H1 (cell line): ENCODE data around the gene AGT. TPM values are rescaled to one million over a fixed set of nuclear protein-coding genes. Genes with fewer than 3 reads are reported as not detected.

Experiments used
- CTCF ChIA-PET: fragments of 300-600 bp; sonication (Branson Sonifier 250); formaldehyde crosslinking; loops from one replicate; lab custom pipeline; 2021; ENCODE audit not compliant: partially characterized antibody; lab: Charles Lee
- POLR2A ChIA-PET: fragments of 300-600 bp; sonication (Branson Sonifier 250); formaldehyde crosslinking; loops from one replicate; lab custom pipeline; 2021; ENCODE audit warnings: inconsistent platforms; ENCODE audit not compliant: partially characterized antibody; lab: Charles Lee
- DNase-seq, 2 experiments: peaks; one replicate each; pipeline versions ENCODE4 v3.0.0 to v3.0.0-alpha.2; 2010 to 2022; ENCODE audit warnings: low spot score in 2 of 2, low read depth in 1 of 2, mixed read lengths in 1 of 2
- FAIRE-seq: peaks from 2 replicates; lab custom pipeline; 2011; peaks lifted over from hg19 to GRCh38; lab: Jason Lieb, UNC
- H2AFZ ChIP-seq: 2 replicates; pipeline ENCODE4 v1.8.1; 2012; ENCODE audit warnings: low read length, inconsistent platforms
- H2AK5ac ChIP-seq: 2 replicates; pipeline ENCODE4 v1.6.1; 2013; ENCODE audit warnings: low read depth, low read length
- H2BK120ac ChIP-seq: replicated peaks from 2 replicates; pipeline ENCODE3; 2013; ENCODE audit warnings: low read depth, low read length, inconsistent platforms
- H2BK12ac ChIP-seq: 2 replicates; pipeline ENCODE4 v1.6.1; 2013; ENCODE audit warnings: low read depth, low read length
- H2BK15ac ChIP-seq: 2 replicates; pipeline ENCODE4 v1.6.1; 2013; ENCODE audit warnings: low read length
- H2BK20ac ChIP-seq: 2 replicates; pipeline ENCODE4 v1.6.1; 2013; ENCODE audit warnings: low read length
- H2BK5ac ChIP-seq: 2 replicates; pipeline ENCODE4 v1.6.1; 2013; ENCODE audit warnings: low read depth, low read length
- H3K14ac ChIP-seq: 2 replicates; pipeline ENCODE4 v1.6.1; 2013; ENCODE audit warnings: inconsistent platforms; ENCODE audit not compliant: insufficient read length
- H3K18ac ChIP-seq: 2 replicates; pipeline ENCODE4 v1.6.1; 2013; ENCODE audit warnings: low read length; ENCODE audit errors: extremely low read depth
- H3K23ac ChIP-seq: 2 replicates; pipeline ENCODE4 v1.6.1; 2013; ENCODE audit warnings: inconsistent platforms; ENCODE audit not compliant: insufficient read length
- H3K23me2 ChIP-seq: 2 replicates; pipeline ENCODE4 v1.6.1; 2013; ENCODE audit warnings: low read depth, low read length
- H3K27ac ChIP-seq: 2 replicates; pipeline ENCODE4 v1.6.1; 2011; ENCODE audit warnings: low read depth, low read length, inconsistent platforms
- H3K27me3 ChIP-seq, 4 experiments: replicated peaks in 1 of 4; 1 replicate in 1 of 4; 2 replicates in 3 of 4; pipeline versions ENCODE4 v1.6.1 to v1.8.1; 2011 to 2013; ENCODE audit warnings: low read length in 3 of 4, mild to moderate bottlenecking in 3 of 4, inconsistent platforms in 2 of 4, mixed read lengths in 2 of 4, moderate library complexity in 1 of 4; ENCODE audit not compliant: control insufficient read depth in 3 of 4, insufficient read depth in 3 of 4; ENCODE audit errors: extremely low read depth in 1 of 4
- H3K36me3 ChIP-seq, 4 experiments: 2 replicates each; pipeline versions ENCODE4 v1.6.1 to v1.8.1; 2011 to 2013; ENCODE audit warnings: mild to moderate bottlenecking in 4 of 4, low read length in 3 of 4, moderate library complexity in 2 of 4, control low read depth in 1 of 4, inconsistent platforms in 1 of 4; ENCODE audit not compliant: insufficient read depth in 4 of 4, control insufficient read depth in 2 of 4
- H3K4ac ChIP-seq: replicated peaks from 2 replicates; pipeline ENCODE3; 2013; ENCODE audit warnings: low read length, low read depth, mixed read lengths, inconsistent platforms; ENCODE audit not compliant: insufficient read length
- H3K4me1 ChIP-seq, 4 experiments: replicated peaks in 1 of 4; 1 replicate in 1 of 4; 2 replicates in 3 of 4; pipeline versions ENCODE4 v1.6.1 to v1.8.1; 2011 to 2013; ENCODE audit warnings: low read length in 3 of 4, inconsistent platforms in 2 of 4, mixed read lengths in 1 of 4; ENCODE audit not compliant: insufficient read depth in 4 of 4, control insufficient read depth in 3 of 4
- H3K4me2 ChIP-seq, 2 experiments: 2 replicates each; pipeline versions ENCODE4 v1.6.1 to v1.8.1; 2011 to 2013; ENCODE audit warnings: low read depth in 2 of 2, low read length in 2 of 2, control low read depth in 1 of 2, inconsistent platforms in 1 of 2, mild to moderate bottlenecking in 1 of 2; ENCODE audit not compliant: insufficient read depth in 1 of 2
- H3K4me3 ChIP-seq, 4 experiments: fragments of 200-600, 300-600 bp in 1 of 4; sonication (generic), shearing (Covaris generic), sonication (Bioruptor Twin) in 1 of 4; 2 replicates each; pipeline versions ENCODE4 v1.5.1 to v1.8.1; 2011 to 2016; ENCODE audit warnings: low read length in 4 of 4, low read depth in 3 of 4, control low read depth in 2 of 4, inconsistent platforms in 2 of 4, mild to moderate bottlenecking in 2 of 4, mixed read lengths in 1 of 4, moderate library complexity in 1 of 4; ENCODE audit not compliant: insufficient read depth in 2 of 4; ENCODE audit errors: extremely low read depth in 1 of 4
- H3K56ac ChIP-seq: replicated peaks from 2 replicates; pipeline ENCODE3; 2013; ENCODE audit warnings: low read depth, mild to moderate bottlenecking, mixed read lengths, low read length, inconsistent platforms; ENCODE audit not compliant: insufficient read length
- H3K79me1 ChIP-seq: 2 replicates; pipeline ENCODE4 v1.6.1; 2013; ENCODE audit warnings: low read depth, low read length, control low read depth
- H3K79me2 ChIP-seq, 2 experiments: 2 replicates each; pipeline versions ENCODE4 v1.6.1 to v1.8.1; 2012 to 2013; ENCODE audit warnings: low read length in 2 of 2, mild to moderate bottlenecking in 2 of 2, inconsistent platforms in 1 of 2; ENCODE audit not compliant: insufficient read depth in 2 of 2, control insufficient read depth in 1 of 2
- H3K9ac ChIP-seq, 4 experiments: replicated peaks in 1 of 4; 1 replicate in 1 of 4; 2 replicates in 3 of 4; pipeline versions ENCODE4 v1.6.1 to v1.8.1; 2011 to 2013; ENCODE audit warnings: low read depth in 3 of 4, low read length in 3 of 4, control low read depth in 2 of 4, mild to moderate bottlenecking in 2 of 4, moderate library complexity in 2 of 4, inconsistent platforms in 1 of 4; ENCODE audit errors: extremely low read depth in 1 of 4
- H3K9me3 ChIP-seq, 2 experiments: 2 replicates each; pipeline versions ENCODE4 v1.6.1 to v1.8.1; 2012 to 2013; ENCODE audit warnings: mild to moderate bottlenecking in 2 of 2, moderate library complexity in 2 of 2, control low read depth in 1 of 2, inconsistent platforms in 1 of 2, low read depth in 1 of 2, low read length in 1 of 2, mixed read lengths in 1 of 2; ENCODE audit not compliant: insufficient read depth in 2 of 2
- H4K20me1 ChIP-seq, 2 experiments: replicated peaks in 1 of 2; 2 replicates each; pipeline versions ENCODE3 to v1.8.1; 2011 to 2013; ENCODE audit warnings: inconsistent platforms in 2 of 2, low read length in 2 of 2, mild to moderate bottlenecking in 1 of 2; ENCODE audit not compliant: insufficient read depth in 2 of 2, control insufficient read depth in 1 of 2
- H4K5ac ChIP-seq: 2 replicates; pipeline ENCODE4 v1.6.1; 2013; ENCODE audit warnings: low read length, low read depth, mixed read lengths, inconsistent platforms; ENCODE audit not compliant: insufficient read length
- H4K8ac ChIP-seq: 2 replicates; pipeline ENCODE4 v1.8.0; 2013; ENCODE audit warnings: mild to moderate bottlenecking, moderate library complexity, low read length, inconsistent platforms; ENCODE audit not compliant: insufficient read depth; ENCODE audit errors: extremely low read depth
- H4K91ac ChIP-seq: replicated peaks from 2 replicates; pipeline ENCODE3; 2013; ENCODE audit warnings: low read length, mixed read lengths, inconsistent platforms; ENCODE audit not compliant: insufficient read length
- JUN ChIP-seq: IDR thresholded peaks from 2 replicates; pipeline ENCODE4 v1.6.1; 2011; ENCODE audit warnings: low read depth, mild to moderate bottlenecking, improper control_type of control experiment, low read length
- WGBS, 2 experiments: shearing (Covaris generic) in 1 of 2; methylation state at CpG; one replicate each; pipeline versions ENCODE4 v1.1.6 to v1.1.7; 2013 to 2015; ENCODE audit warnings: low lambda C conversion rate in 2 of 2, mixed read lengths in 2 of 2, inconsistent platforms in 1 of 2, low coverage in 1 of 2, missing lambda C conversion rate in 1 of 2; ENCODE audit not compliant: insufficient replicate concordance in 2 of 2, insufficient coverage in 1 of 2, insufficient read length in 1 of 2; ENCODE audit errors: extremely low coverage in 1 of 2, missing lambda C conversion rate in 1 of 2; 5-methylcytosine and 5-hydroxymethylcytosine counted together
- long read RNA-seq, 2 experiments: library from RNA in 1 of 2; library from capped mRNA in 1 of 2; stranded (forward); transcript quantifications; one replicate each; pipeline ENCODE4 v2.0.0, GENCODE V29; 2021; ENCODE audit warnings: inconsistent platforms in 1 of 2
- polyA minus RNA-seq, 3 experiments: library from RNA; depleted of rRNA, polyadenylated mRNA; stranded (reverse); fragments of >200 nt; gene quantifications; 1 replicate in 2 of 3; 2 replicates in 1 of 3; pipeline ENCODE4 v1.2.3, GENCODE V29; 2011
- polyA plus RNA-seq, 7 experiments: library from polyadenylated mRNA; depleted of rRNA in 3 of 7; stranded (reverse) in 5 of 7; unstranded in 2 of 7; fragments of >200 nt in 5 of 7; fragments of 200-250 nt in 2 of 7; gene quantifications; 1 replicate in 5 of 7; 2 replicates in 1 of 7; 4 replicates in 1 of 7; pipeline versions ENCODE4 v1.2.1 to v1.2.3, GENCODE V29; 2011 to 2013; ENCODE audit warnings: missing spikeins in 2 of 7, mixed read lengths in 2 of 7
- total RNA-seq: library from RNA; stranded (reverse); fragmentation: NEBNext Ultra II Directional; extraction: Animal tissue kit (Norgen Biotek cat#: 25700); gene quantifications from 2 replicates; pipeline ENCODE4 v1.2.1, GENCODE V29; 2021

Gene AGT
- total RNA-seq = not detected in 2 replicates
- polyA plus RNA-seq (2011; rRNA removed) = 0.20 and 0.27 TPM in 2 replicates
- 0.31 TPM for polyA plus RNA-seq (2011; cell fraction: cytosol; rRNA removed)
- 0.13 TPM for polyA plus RNA-seq (2011; cell fraction: nucleus; rRNA removed)
- polyA plus RNA-seq (2012, experiment 1 of 2) = not detected in 4 replicates
- polyA plus RNA-seq (2012, experiment 2 of 2) = not detected
- polyA plus RNA-seq (2013, experiment 1 of 2) = 0.08 TPM
- 0.11 TPM for polyA plus RNA-seq (2013, experiment 2 of 2)
- 0.12 TPM in 1 of 2 replicates, not detected in the other for polyA minus RNA-seq (2011; rRNA and poly(A)+ RNA removed)
- not detected for polyA minus RNA-seq (2011; cell fraction: cytosol; rRNA and poly(A)+ RNA removed)
- not detected for polyA minus RNA-seq (2011; cell fraction: nucleus; rRNA and poly(A)+ RNA removed)
- long read RNA-seq, experiment 1 = 0 reads
- long read RNA-seq, experiment 2 = 0 reads

DNA sequence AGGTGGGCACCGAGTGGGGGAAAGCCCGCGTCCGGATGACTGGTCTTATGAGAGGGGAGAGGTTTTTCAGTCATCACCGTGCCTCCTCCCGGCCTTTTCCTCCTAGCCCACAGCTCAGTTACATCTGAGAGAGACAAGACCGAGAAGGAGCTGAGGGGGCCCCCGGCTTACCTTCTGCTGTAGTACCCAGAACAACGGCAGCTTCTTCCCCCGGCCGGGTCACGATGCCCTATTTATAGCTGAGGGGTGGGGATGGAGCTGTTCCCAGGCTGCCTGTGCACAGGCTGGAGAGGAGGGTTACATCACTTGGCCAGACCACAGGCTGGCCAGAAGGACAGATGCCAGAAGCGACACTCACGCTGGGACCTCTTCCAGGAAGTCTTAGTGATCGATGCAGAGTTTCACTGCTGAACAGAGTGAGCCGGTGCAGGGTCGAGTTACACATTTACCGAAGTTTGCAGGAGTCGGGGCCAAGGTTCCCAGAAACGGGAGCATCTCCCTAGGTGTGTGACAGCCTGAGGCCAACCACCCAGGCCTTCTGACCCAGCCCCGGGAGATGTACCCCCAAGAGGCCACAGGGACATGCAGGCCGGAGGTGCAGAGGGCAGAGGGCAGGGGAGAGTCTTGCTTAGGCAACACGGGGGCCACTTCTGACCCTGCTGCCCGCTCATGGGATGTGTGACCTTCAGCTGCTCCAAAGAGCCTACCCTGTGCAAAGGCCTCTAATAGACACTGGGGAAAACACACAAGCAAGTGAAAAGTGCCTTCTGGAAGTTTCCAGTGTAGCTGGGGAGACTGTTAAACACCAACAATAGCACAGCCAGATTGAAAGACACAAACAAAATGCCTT, at the start of gene AGT:
Gene AGT (minus strand): TSS at position 208 of the 850 bp plus-strand sequence. CDS start 3,299 bp downstream, outside the sequence.
- Histone ChIP-seq H4K5ac (no peak within 1 kb of the TSS), H3K4me1 (peaks cover 0 to 10% (median 4%) of the 10 kb centered on the region in 4 experiments; a peak in 4 of 7 replicates), H3K14ac (no peak within 1 kb of the TSS), H3K27me3 (no peaks in the 10 kb centered on the region; a peak in 1 of 7 replicates), H4K8ac (peak within 1 kb of the TSS; percentile 63), H4K20me1 (no peaks in the 10 kb centered on the region), H3K36me3 (no peaks in the 10 kb centered on the region), H2AK5ac (no peak within 1 kb of the TSS), H3K18ac (no peak within 1 kb of the TSS; the same call in 1 of the 2 replicates), H3K9ac (no peak within 1 kb of the TSS), H2BK20ac (no peak within 1 kb of the TSS), H3K56ac (no peak within 1 kb of the TSS), H2AFZ (peak within 1 kb of the TSS; percentile 59; the same call in 1 of the 2 replicates), H2BK5ac (no peak within 1 kb of the TSS), H4K91ac (no peak within 1 kb of the TSS), H2BK15ac (no peak within 1 kb of the TSS), H2BK12ac (no peak within 1 kb of the TSS), H3K23ac (no peak within 1 kb of the TSS), H3K27ac (no peak within 1 kb of the TSS), H3K4ac (no peak within 1 kb of the TSS), H3K23me2 (no peaks in the 10 kb centered on the region), H3K4me2 (peak within 1 kb of the TSS in 1 of 2 experiments; percentile 31; a peak in 1 of 4 replicates), H2BK120ac (no peak within 1 kb of the TSS)
- CTCF ChIA-PET = interaction anchor here (0.9 to 5.7 kb wide), 8 partner anchors 11 to 84 kb away, joined by 3 to 26 read pairs (median 4); no protein-coding TSS in a partner anchor
- DNase-seq (no peak), FAIRE-seq (no peak)
- POLR2A ChIA-PET = interaction anchor here (1.0 kb wide), 1 partner anchor 11 kb away, joined by 3 read pairs; no protein-coding TSS in a partner anchor
- 75% methylated on average over 22 of the region's 24 CpGs; no CpG with 5 or more reads in 1 of the 2 experiments for WGBS, 2 experiments
- TF ChIP-seq JUN = no peak
- TF ChIP-seq, all 59 proteins: peak for 0
- no peaks in the 10 kb centered on the region for H3K79me2 ChIP-seq
- no peak within 1 kb of the TSS for H3K4me3 ChIP-seq
- no peaks in the 10 kb centered on the region for H3K79me1 ChIP-seq
- no peaks in the 10 kb centered on the region for H3K9me3 ChIP-seq
